Caco-2 (cell line): ENCODE data around the gene ZC3H4. TPM values are rescaled to one million over a fixed set of nuclear protein-coding genes. Genes with fewer than 3 reads are reported as not detected.

Experiments
- BruUV-seq: library from RNA; stranded (reverse); fragments of 400-500 nt; replicated peaks from 2 replicates; lab custom pipeline; 2021; lab: Mats Ljungman, UMichigan
- CTCF ChIA-PET: fragments of 300-600 bp; sonication (Branson Sonifier 250); formaldehyde crosslinking; loops from one replicate; lab custom pipeline; 2022; ENCODE audit warnings: antibody characterized with exemption; lab: Charles Lee
- POLR2A ChIA-PET: fragments of 300-600 bp; sonication (Branson Sonifier 250); formaldehyde crosslinking; loops from one replicate; lab custom pipeline; 2022; ENCODE audit warnings: antibody characterized with exemption; lab: Charles Lee
- DNase-seq, 2 experiments: peaks; one replicate each; pipeline versions ENCODE4 v3.0.0 to v3.0.0-alpha.2; 2020 to 2022
- H3K27me3 ChIP-seq: replicated peaks from 2 replicates; pipeline ENCODE4 v1.6.0; 2011; ENCODE audit warnings: low read length; ENCODE audit not compliant: control insufficient read depth, insufficient read depth
- H3K36me3 ChIP-seq: 2 replicates; pipeline ENCODE4 v1.5.1; 2011; ENCODE audit warnings: low read length; ENCODE audit not compliant: control insufficient read depth, insufficient read depth
- H3K4me1 ChIP-seq: fragments of 250-450 bp; sonication (Bioruptor Pico); 2 replicates; pipeline ENCODE4 v1.5.1; 2020; ENCODE audit warnings: mild to moderate bottlenecking
- H3K4me3 ChIP-seq: 2 replicates; pipeline ENCODE4 v1.5.1; 2011; ENCODE audit warnings: low read depth, mild to moderate bottlenecking, control low read depth, low read length
- H3K9me3 ChIP-seq: fragments of 250-450 bp; sonication (Bioruptor Pico); 2 replicates; pipeline ENCODE4 v1.5.1; 2020; ENCODE audit warnings: mild to moderate bottlenecking, moderate library complexity
- H3K27ac Mint-ChIP-seq: one replicate; pipeline ENCODE4 v1.8.0; 2022; ENCODE audit warnings: mixed read lengths; ENCODE audit not compliant: unreplicated experiment
- H3K27me3 Mint-ChIP-seq: one replicate; pipeline ENCODE4 v1.8.0; 2022; ENCODE audit warnings: mixed read lengths; ENCODE audit not compliant: insufficient read depth, unreplicated experiment
- H3K36me3 Mint-ChIP-seq: one replicate; pipeline ENCODE4 v1.8.0; 2022; ENCODE audit warnings: mild to moderate bottlenecking, mixed read lengths; ENCODE audit not compliant: insufficient read depth, unreplicated experiment
- H3K4me1 Mint-ChIP-seq: one replicate; pipeline ENCODE4 v1.8.0; 2022; ENCODE audit warnings: low read depth, mixed read lengths; ENCODE audit not compliant: unreplicated experiment
- H3K4me3 Mint-ChIP-seq: one replicate; pipeline ENCODE4 v1.8.0; 2022; ENCODE audit warnings: mild to moderate bottlenecking, moderate library complexity, mixed read lengths; ENCODE audit not compliant: unreplicated experiment
- H3K9me3 Mint-ChIP-seq: one replicate; pipeline ENCODE4 v1.8.0; 2022; ENCODE audit warnings: mixed read lengths; ENCODE audit not compliant: unreplicated experiment
- intact Hi-C: fragments of 100-400 bp; cut with micrococcal nuclease; formaldehyde crosslinking; loops from one replicate; pipeline ENCODE4 v1.10.0; 2022; ENCODE audit not compliant: unreplicated experiment
- total RNA-seq: library from RNA; stranded (reverse); gene quantifications from 2 replicates; pipeline ENCODE4 v1.2.3, GENCODE V29; 2022
- TF ChIP-seq, protein P1 (sequence below), 2 experiments: fragments of 200-600 bp in 1 of 2; IDR thresholded peaks; 1 replicate in 1 of 2; 2 replicates in 1 of 2; pipeline versions ENCODE4 v1.5.1 to v1.8.0; 2011 to 2022; ENCODE audit warnings: antibody characterized with exemption in 1 of 2, control low read depth in 1 of 2, inconsistent platforms in 1 of 2, low read depth in 1 of 2, low read length in 1 of 2, mild to moderate bottlenecking in 1 of 2, moderate library complexity in 1 of 2; ENCODE audit not compliant: insufficient read depth in 1 of 2, severe bottlenecking in 1 of 2, unreplicated experiment in 1 of 2

The ZC3H4 gene
- total RNA-seq, 1 experiment from 2014 or later = 70.3 TPM

DNA sequence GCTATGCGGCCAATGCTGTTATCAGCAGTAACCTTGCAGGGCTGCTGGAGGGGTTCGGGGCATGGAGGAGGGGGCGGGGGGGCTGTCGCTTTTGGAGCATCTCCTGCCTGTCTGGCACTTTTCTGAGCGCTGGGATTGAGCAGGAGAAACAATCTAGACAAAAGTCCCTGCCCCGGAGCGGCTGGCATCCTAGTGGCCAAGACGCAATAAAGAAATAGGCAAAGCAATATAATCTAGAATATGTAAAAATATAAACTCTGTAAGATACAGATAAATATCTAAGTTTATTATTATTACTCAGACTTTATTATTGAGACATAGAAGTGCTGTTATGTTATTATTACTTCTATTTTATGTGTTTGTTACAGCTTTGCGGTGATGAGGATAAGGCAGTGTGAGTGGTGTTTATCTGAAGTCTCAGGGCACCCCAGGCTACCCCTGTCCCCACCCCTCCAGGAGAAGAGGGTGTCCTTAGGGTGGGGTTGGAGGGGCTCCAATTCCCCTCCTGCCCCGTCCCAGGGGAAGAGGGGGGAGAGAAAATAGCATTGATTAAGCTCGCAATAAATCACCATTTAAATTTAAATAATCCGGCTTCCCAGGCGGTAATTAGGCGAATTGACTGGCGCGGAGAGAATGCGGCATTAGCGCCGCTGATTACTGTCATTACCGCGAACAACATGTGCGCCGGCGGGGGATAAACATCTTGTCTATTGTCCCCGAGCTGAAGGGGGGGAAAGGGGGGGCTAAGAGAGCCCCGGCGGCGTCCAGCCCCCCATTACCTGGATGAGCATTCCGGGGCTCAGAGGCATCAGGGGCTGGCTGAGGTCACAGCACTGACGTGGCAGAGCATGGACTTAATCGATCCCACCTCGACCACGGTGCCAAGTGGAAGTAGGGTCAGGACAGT lies 90.8 kb downstream of the ZC3H4 start:
- H3K4me1 ChIP-seq = peaks cover 8% of the 10 kb centered on the region; the same call in 1 of the 2 replicates
- no TSS peak for BruUV-seq
- H3K27me3 Mint-ChIP-seq = peaks cover 9% of the 10 kb centered on the region
- ChIA-PET CTCF (interaction anchor here (1.0 kb wide), 1 partner anchor 10 kb away, joined by 4 read pairs; no protein-coding TSS in a partner anchor), POLR2A (no interaction called here)
- intact Hi-C loops = no loop called here
- no peak overlapping the region for H3K27ac Mint-ChIP-seq
- peaks cover 5% of the 10 kb centered on the region for H3K36me3 Mint-ChIP-seq
- no peak for DNase-seq
- no peaks in the 10 kb centered on the region for H3K9me3 Mint-ChIP-seq
- no peaks in the 10 kb centered on the region for H3K9me3 ChIP-seq
- H3K4me3 Mint-ChIP-seq = peak overlapping the region; percentile 38
- TF ChIP-seq, protein P1, sequence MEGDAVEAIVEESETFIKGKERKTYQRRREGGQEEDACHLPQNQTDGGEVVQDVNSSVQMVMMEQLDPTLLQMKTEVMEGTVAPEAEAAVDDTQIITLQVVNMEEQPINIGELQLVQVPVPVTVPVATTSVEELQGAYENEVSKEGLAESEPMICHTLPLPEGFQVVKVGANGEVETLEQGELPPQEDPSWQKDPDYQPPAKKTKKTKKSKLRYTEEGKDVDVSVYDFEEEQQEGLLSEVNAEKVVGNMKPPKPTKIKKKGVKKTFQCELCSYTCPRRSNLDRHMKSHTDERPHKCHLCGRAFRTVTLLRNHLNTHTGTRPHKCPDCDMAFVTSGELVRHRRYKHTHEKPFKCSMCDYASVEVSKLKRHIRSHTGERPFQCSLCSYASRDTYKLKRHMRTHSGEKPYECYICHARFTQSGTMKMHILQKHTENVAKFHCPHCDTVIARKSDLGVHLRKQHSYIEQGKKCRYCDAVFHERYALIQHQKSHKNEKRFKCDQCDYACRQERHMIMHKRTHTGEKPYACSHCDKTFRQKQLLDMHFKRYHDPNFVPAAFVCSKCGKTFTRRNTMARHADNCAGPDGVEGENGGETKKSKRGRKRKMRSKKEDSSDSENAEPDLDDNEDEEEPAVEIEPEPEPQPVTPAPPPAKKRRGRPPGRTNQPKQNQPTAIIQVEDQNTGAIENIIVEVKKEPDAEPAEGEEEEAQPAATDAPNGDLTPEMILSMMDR (IDR thresholded peaks at IDR 0.05; ENCODE audit: insufficient read depth in 1 of 2, low read depth in 1 of 2, low read length in 1 of 2, severe bottlenecking in 1 of 2, unreplicated experiment in 1 of 2) = no peak
- H3K27me3 ChIP-seq = peaks cover 1% of the 10 kb centered on the region
- no peak overlapping the region for H3K4me3 ChIP-seq
- no peaks in the 10 kb centered on the region for H3K4me1 Mint-ChIP-seq
- H3K36me3 ChIP-seq = no peaks in the 10 kb centered on the region

GRCh38 chr19:47022140-47022536 lies 91.4 kb downstream of the ZC3H4 start:
- Mint-ChIP-seq H3K4me3 (peak overlapping the region; percentile 82), H3K27me3 (peaks cover 4% of the 10 kb centered on the region), H3K9me3 (no peaks in the 10 kb centered on the region), H3K27ac (no peak overlapping the region), H3K36me3 (peaks cover 4% of the 10 kb centered on the region), H3K4me1 (no peaks in the 10 kb centered on the region)
- no TSS peak for BruUV-seq
- intact Hi-C loops = no loop called here
- CTCF ChIA-PET = interaction anchor here (1.2 kb wide), 1 partner anchor 14 kb away, joined by 3 read pairs; no protein-coding TSS in a partner anchor
- TF ChIP-seq, protein P1 (IDR thresholded peaks at IDR 0.05; ENCODE audit: insufficient read depth in 1 of 2, low read depth in 1 of 2, low read length in 1 of 2, severe bottlenecking in 1 of 2, unreplicated experiment in 1 of 2) = no peak
- Histone ChIP-seq H3K9me3 (no peaks in the 10 kb centered on the region), H3K27me3 (peaks cover 1% of the 10 kb centered on the region), H3K36me3 (no peaks in the 10 kb centered on the region), H3K4me1 (peaks cover 8% of the 10 kb centered on the region; the same call in 1 of the 2 replicates), H3K4me3 (no peak overlapping the region)
- DNase-seq = no peak
- POLR2A ChIA-PET = interaction anchor here (1.8 kb wide), 1 partner anchor 91 kb away, joined by 5 read pairs; the partner anchor contains the start of gene ZC3H4

GRCh38 chr19:47021536-47022139 lies 91.9 kb downstream of the ZC3H4 start:
- peak overlapping the region; percentile 41 for H3K4me3 ChIP-seq
- intact Hi-C loops = no loop called here
- DNase-seq = peak in 1 of 2 experiments; percentile 55
- H3K9me3 Mint-ChIP-seq = no peaks in the 10 kb centered on the region
- H3K27me3 Mint-ChIP-seq = peaks cover 5% of the 10 kb centered on the region
- no peaks in the 10 kb centered on the region for H3K4me1 Mint-ChIP-seq
- H3K27me3 ChIP-seq = peaks cover 1% of the 10 kb centered on the region
- H3K4me3 Mint-ChIP-seq = peak overlapping the region; percentile 82
- H3K9me3 ChIP-seq = no peaks in the 10 kb centered on the region
- ChIA-PET POLR2A (interaction anchor here (1.8 kb wide), 1 partner anchor 91 kb away, joined by 5 read pairs; the partner anchor contains the start of gene ZC3H4), CTCF (interaction anchor here (1.0 to 1.2 kb wide), 2 partner anchors 14 to 222 kb away, joined by 3 read pairs; no protein-coding TSS in a partner anchor)
- H3K4me1 ChIP-seq = peaks cover 8% of the 10 kb centered on the region; the same call in 1 of the 2 replicates
- no peak overlapping the region for H3K27ac Mint-ChIP-seq
- no peaks in the 10 kb centered on the region for H3K36me3 ChIP-seq
- peaks cover 4% of the 10 kb centered on the region for H3K36me3 Mint-ChIP-seq
- no TSS peak for BruUV-seq
- TF ChIP-seq, protein P1 (IDR thresholded peaks at IDR 0.05; ENCODE audit: insufficient read depth in 1 of 2, low read depth in 1 of 2, low read length in 1 of 2, severe bottlenecking in 1 of 2, unreplicated experiment in 1 of 2) = no peak
